VCaP (cell line): ENCODE results near the gene SCOC.

ENCODE experiments used
- H3K27ac ChIP-seq: fragments of 450-650 bp; 2 replicates; pipeline ENCODE4 v1.5.1; 2017
- CTCF ChIP-seq: fragments of 450-650 bp; conservative IDR thresholded peaks from 2 replicates; pipeline ENCODE4 v1.5.1; 2017; ENCODE audit warnings: mild to moderate bottlenecking, moderate library complexity

SCOC gene

GRCh38 chr4:140427106-140427918 lies 53.9 kb downstream of the SCOC start, which contains the start of gene CLGN:
TSS of gene CLGN (minus strand) at chr4:140427648. CDS start at chr4:140413078, 14,570 bp downstream.
- peak within 1 kb of the TSS; percentile 82 for H3K27ac ChIP-seq

GRCh38 chr4:140427919-140428471 lies 54.5 kb downstream of the SCOC start:
- peak overlapping the region; percentile 82 for H3K27ac ChIP-seq
- peak; percentile 27 for TF ChIP-seq CTCF

More at GRCh38 chr4:140427106-140427918, 53.9 kb downstream of the SCOC start, which contains the start of gene CLGN:
- peak; percentile 76 for TF ChIP-seq CTCF
